DND-41 (cell line): ENCODE measurements around the gene FIZ1.

Experiments used
- ATAC-seq: fragments of 200-7000 bp; cut with Tn5 transposase; 3 replicates; pipeline ENCODE4 v1.9.1; 2021; ENCODE audit warnings: low read depth; ENCODE audit not compliant: insufficient read depth
- DNase-seq: peaks from one replicate; pipeline ENCODE4 v3.0.0-alpha.2; 2020
- H2AFZ ChIP-seq: 2 replicates; pipeline ENCODE4 v1.6.0; 2012; ENCODE audit warnings: low read depth, low read length
- H3K27ac ChIP-seq: 2 replicates; pipeline ENCODE4 v1.5.1; 2012; ENCODE audit warnings: low read length, inconsistent platforms
- H3K27me3 ChIP-seq: fragments of 200-600 bp; sonication (generic); 2 replicates; pipeline ENCODE4 v1.6.0; 2012; ENCODE audit warnings: low read length, mild to moderate bottlenecking, inconsistent platforms; ENCODE audit not compliant: insufficient read depth, poor library complexity
- H3K36me3 ChIP-seq: 2 replicates; pipeline ENCODE4 v1.5.1; 2012; ENCODE audit warnings: low read length, inconsistent platforms; ENCODE audit not compliant: insufficient read depth
- H3K4me1 ChIP-seq: 2 replicates; pipeline ENCODE4 v1.5.1; 2012; ENCODE audit warnings: mild to moderate bottlenecking, low read length; ENCODE audit not compliant: insufficient read depth
- H3K4me2 ChIP-seq: 2 replicates; pipeline ENCODE4 v1.6.0; 2012; ENCODE audit warnings: mild to moderate bottlenecking, moderate library complexity, low read length, inconsistent platforms; ENCODE audit not compliant: insufficient read depth
- H3K4me3 ChIP-seq, 2 experiments: fragments of 200-600 bp in 1 of 2; shearing (Covaris generic) in 1 of 2; 2 replicates each; pipeline ENCODE4 v1.5.1; 2012 to 2016; ENCODE audit warnings: inconsistent platforms in 2 of 2, low read length in 2 of 2, mild to moderate bottlenecking in 2 of 2, low read depth in 1 of 2, moderate library complexity in 1 of 2
- H3K79me2 ChIP-seq: 2 replicates; pipeline ENCODE4 v1.6.0; 2012; ENCODE audit warnings: low read length, inconsistent platforms; ENCODE audit not compliant: insufficient read depth
- H3K9ac ChIP-seq: 2 replicates; pipeline ENCODE4 v1.6.0; 2012; ENCODE audit warnings: low read depth, mild to moderate bottlenecking, inconsistent platforms, low read length, moderate library complexity
- H3K9me3 ChIP-seq: 2 replicates; pipeline ENCODE4 v1.5.1; 2012; ENCODE audit warnings: low read length, moderate library complexity, mild to moderate bottlenecking, inconsistent platforms; ENCODE audit not compliant: insufficient read depth, severe bottlenecking
- H4K20me1 ChIP-seq: 2 replicates; pipeline ENCODE4 v1.6.0; 2012; ENCODE audit warnings: low read length; ENCODE audit not compliant: insufficient read depth
- CTCF ChIP-seq: IDR thresholded peaks from 2 replicates; pipeline ENCODE4 v1.5.1; 2012; ENCODE audit warnings: borderline replicate concordance, low read length, moderate library complexity, mild to moderate bottlenecking; ENCODE audit not compliant: poor library complexity, severe bottlenecking; ENCODE audit errors: extremely low read depth
- EZH2 ChIP-seq: IDR thresholded peaks from 3 replicates; pipeline ENCODE4 v1.6.1; 2012; ENCODE audit warnings: borderline replicate concordance, low read depth, mild to moderate bottlenecking, moderate library complexity, low read length, inconsistent platforms; ENCODE audit not compliant: severe bottlenecking

Gene FIZ1

GRCh38 chr19:55614711-55615542, 15.6 kb upstream of the FIZ1 start:
- Histone ChIP-seq H4K20me1 (peaks cover 32% of the 10 kb centered on the region), H3K4me1 (no peaks in the 10 kb centered on the region), H3K27ac (no peak overlapping the region), H3K36me3 (peaks cover 46% of the 10 kb centered on the region), H3K79me2 (peaks cover 34% of the 10 kb centered on the region), H3K9me3 (no peaks in the 10 kb centered on the region), H3K9ac (no peak overlapping the region), H3K4me2 (no peak overlapping the region), H2AFZ (no peak overlapping the region), H3K4me3 (no peak overlapping the region), H3K27me3 (no peaks in the 10 kb centered on the region)
- DNase-seq (no peak), ATAC-seq (no peak)
- TF ChIP-seq EZH2, result no peak
- TF ChIP-seq CTCF, result no peak

- Histone ChIP-seq H3K27ac (no peak overlapping the region), H2AFZ (no peak overlapping the region), H3K36me3 (peaks cover 54% of the 10 kb centered on the region), H3K79me2 (peaks cover 42% of the 10 kb centered on the region), H3K9ac (no peak overlapping the region), H3K4me1 (no peaks in the 10 kb centered on the region), H3K27me3 (no peaks in the 10 kb centered on the region), H3K4me2 (no peak overlapping the region), H3K4me3 (no peak overlapping the region), H4K20me1 (peaks cover 38% of the 10 kb centered on the region), H3K9me3 (no peaks in the 10 kb centered on the region)
- no peak for DNase-seq
- no peak for ATAC-seq
- TF ChIP-seq EZH2 (no peak), CTCF (no peak)
These were observed 14.8 kb upstream of the FIZ1 start for GRCh38 chr19:55613930-55614710.

- Histone ChIP-seq H3K27ac (no peak overlapping the region), H3K4me1 (peaks cover 2% of the 10 kb centered on the region; the same call in 1 of the 2 replicates), H4K20me1 (peaks cover 43% of the 10 kb centered on the region), H3K4me2 (no peak overlapping the region), H3K9me3 (no peaks in the 10 kb centered on the region), H3K36me3 (peaks cover 59% of the 10 kb centered on the region), H2AFZ (no peak overlapping the region), H3K27me3 (no peaks in the 10 kb centered on the region), H3K79me2 (peaks cover 49% of the 10 kb centered on the region), H3K4me3 (no peak overlapping the region), H3K9ac (no peak overlapping the region)
- ATAC-seq, result no peak
- no peak for DNase-seq
- TF ChIP-seq CTCF (no peak), EZH2 (no peak)
These were observed 14.1 kb upstream of the FIZ1 start for GRCh38 chr19:55613396-55613795.
